ENCODE data around the gene CDC42EP4.
"Not testable (repeated sequence)": the region's sequence is repeated elsewhere in the genome, so short reads cannot be mapped to it uniquely, and the experiment has no call there.

The CDC42EP4 gene

GRCh38 chr17:73265646-73266640 lies 45.9 kb downstream of the CDC42EP4 start:
- Histone ChIP-seq H3K27me3 (ENCODE audit: insufficient read depth, low read depth) (peaks cover 4% of the 10 kb centered on the region; the same call in 1 of the 2 replicates), H3K27ac (no peak overlapping the region), H3K79me2 (ENCODE audit: insufficient read depth, low read depth) (no peaks in the 10 kb centered on the region), H3K4me3 (IDR thresholded peaks at IDR 0.05; ENCODE audit: insufficient read depth, low read depth, low read length) (no peak overlapping the region), H3K4me2 (no peak overlapping the region), H3K4me1 (ENCODE audit: low read depth, poor library complexity, severe bottlenecking) (peaks cover 6% of the 10 kb centered on the region), H3K36me3 (ENCODE audit: insufficient read depth) (no peaks in the 10 kb centered on the region), H2AFZ (ENCODE audit: low read depth) (no peak overlapping the region), H4K20me1 (ENCODE audit: insufficient read depth) (no peaks in the 10 kb centered on the region), H3K9ac (no peak overlapping the region)
- TF ChIP-seq CTCF (conservative IDR thresholded peaks at IDR 0.05; ENCODE audit: low read depth, low read length): no peak

- not testable (repeated sequence) for H3K27me3 ChIP-seq (ENCODE audit: insufficient read depth, low read depth); H4K20me1 ChIP-seq (ENCODE audit: insufficient read depth); H3K4me1 ChIP-seq (ENCODE audit: low read depth, poor library complexity, severe bottlenecking); H3K4me3 ChIP-seq (IDR thresholded peaks at IDR 0.05; ENCODE audit: insufficient read depth, low read depth, low read length); H3K9ac ChIP-seq; H3K36me3 ChIP-seq (ENCODE audit: insufficient read depth); H2AFZ ChIP-seq (ENCODE audit: low read depth); H3K79me2 ChIP-seq (ENCODE audit: insufficient read depth, low read depth); H3K4me2 ChIP-seq; H3K27ac ChIP-seq
Measured at GRCh38 chr17:73264448-73264847, 47.4 kb downstream of the CDC42EP4 start.

- no peaks in the 10 kb centered on the region for H3K79me2 ChIP-seq (ENCODE audit: insufficient read depth, low read depth)
- H2AFZ ChIP-seq (ENCODE audit: low read depth): no peak overlapping the region
- no peak overlapping the region for H3K9ac ChIP-seq
- no peaks in the 10 kb centered on the region for H3K36me3 ChIP-seq (ENCODE audit: insufficient read depth)
- H3K4me1 ChIP-seq (ENCODE audit: low read depth, poor library complexity, severe bottlenecking): no peaks in the 10 kb centered on the region
- H3K27me3 ChIP-seq (ENCODE audit: insufficient read depth, low read depth): peaks cover 4% of the 10 kb centered on the region; the same call in 1 of the 2 replicates
- TF ChIP-seq CTCF (conservative IDR thresholded peaks at IDR 0.05; ENCODE audit: low read depth, low read length): no peak
- H3K4me3 ChIP-seq (IDR thresholded peaks at IDR 0.05; ENCODE audit: insufficient read depth, low read depth, low read length): no peak overlapping the region
- H3K27ac ChIP-seq: no peak overlapping the region
- H4K20me1 ChIP-seq (ENCODE audit: insufficient read depth): no peaks in the 10 kb centered on the region
- no peak overlapping the region for H3K4me2 ChIP-seq
Measured at GRCh38 chr17:73262676-73263642, 48.8 kb downstream of the CDC42EP4 start.

- H3K4me2 ChIP-seq: no peak overlapping the region
- H4K20me1 ChIP-seq (ENCODE audit: insufficient read depth): no peaks in the 10 kb centered on the region
- H3K79me2 ChIP-seq (ENCODE audit: insufficient read depth, low read depth): no peaks in the 10 kb centered on the region
- H3K36me3 ChIP-seq (ENCODE audit: insufficient read depth): no peaks in the 10 kb centered on the region
- no peak for TF ChIP-seq CTCF (conservative IDR thresholded peaks at IDR 0.05; ENCODE audit: low read depth, low read length)
- H2AFZ ChIP-seq (ENCODE audit: low read depth): no peak overlapping the region
- H3K4me3 ChIP-seq (IDR thresholded peaks at IDR 0.05; ENCODE audit: insufficient read depth, low read depth, low read length): no peak overlapping the region
- no peaks in the 10 kb centered on the region for H3K4me1 ChIP-seq (ENCODE audit: low read depth, poor library complexity, severe bottlenecking)
- peaks cover 4% of the 10 kb centered on the region; the same call in 1 of the 2 replicates for H3K27me3 ChIP-seq (ENCODE audit: insufficient read depth, low read depth)
- H3K27ac ChIP-seq: no peak overlapping the region
- no peak overlapping the region for H3K9ac ChIP-seq
Measured at GRCh38 chr17:73261952-73262675, 49.7 kb downstream of the CDC42EP4 start.

Measured in KMS-11 (cell line).